NCI-H345 (cell line): ENCODE data around the gene STK25.
"Not testable (repeated sequence)": the region's sequence is repeated elsewhere in the genome, so short reads cannot be mapped to it uniquely, and the experiment has no call there.

Experiments
- DNase-seq: peaks from one replicate; lab custom pipeline; 2025; lab: John Stamatoyannopoulos, UW

Gene STK25

GRCh38 chr2:241463276-241464135, 44.9 kb downstream of the STK25 start:
- DNase-seq = no peak

GRCh38 chr2:241461693-241462677, 46.4 kb downstream of the STK25 start:
- DNase-seq = no peak

- no peak for DNase-seq
These were observed 47.8 kb downstream of the STK25 start for GRCh38 chr2:241460631-241461030.

- DNase-seq = no peak
These were observed 48.9 kb downstream of the STK25 start for GRCh38 chr2:241459520-241459919.

GRCh38 chr2:241458687-241459086, 49.7 kb downstream of the STK25 start:
- DNase-seq = no peak

GRCh38 chr2:241456546-241456945, 51.8 kb downstream of the STK25 start:
- DNase-seq = no peak

GRCh38 chr2:241454837-241455485, 53.4 kb downstream of the STK25 start:
- DNase-seq = no peak

GRCh38 chr2:241453919-241454318, 54.5 kb downstream of the STK25 start:
- not testable (repeated sequence) for DNase-seq

GRCh38 chr2:241451840-241452506, 56.4 kb downstream of the STK25 start:
- DNase-seq = no peak

- not testable (repeated sequence) for DNase-seq
These were observed 58.3 kb downstream of the STK25 start for GRCh38 chr2:241450092-241450491.

- no peak for DNase-seq
These were observed 63.0 kb downstream of the STK25 start for GRCh38 chr2:241445426-241445825.

- DNase-seq = no peak
These were observed 64.7 kb downstream of the STK25 start for GRCh38 chr2:241443486-241444223.
